ENCODE measurements around the gene FGFBP1. TPM values are rescaled to one million over a fixed set of nuclear protein-coding genes. Genes with fewer than 3 reads are reported as not detected.

FGFBP1 gene
- total RNA-seq: not detected in 2 replicates

DNA sequence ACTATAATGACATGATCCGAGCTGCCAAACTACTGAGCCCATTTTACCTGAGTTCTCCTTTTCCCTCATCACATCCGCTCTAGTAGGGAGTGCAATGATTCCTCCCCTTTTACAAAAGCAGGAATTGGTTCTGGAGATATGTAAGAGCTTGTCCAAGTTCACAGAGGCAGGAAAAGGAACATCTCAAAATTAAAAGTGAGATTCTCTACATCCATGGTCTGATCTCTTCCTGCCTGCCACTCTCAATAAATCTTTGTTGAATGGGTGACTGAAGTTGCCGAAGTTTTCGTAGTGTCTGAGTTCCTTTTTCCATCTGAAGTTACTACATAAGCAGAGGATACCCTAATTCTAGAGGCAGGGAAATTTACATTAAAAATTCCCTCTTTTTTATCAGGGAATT, at the start of gene FGFBP1:
FGFBP1 (minus strand) TSS at position 101 of the 400 bp plus-strand sequence. CDS start 2,108 bp downstream, outside the sequence.

DNA sequence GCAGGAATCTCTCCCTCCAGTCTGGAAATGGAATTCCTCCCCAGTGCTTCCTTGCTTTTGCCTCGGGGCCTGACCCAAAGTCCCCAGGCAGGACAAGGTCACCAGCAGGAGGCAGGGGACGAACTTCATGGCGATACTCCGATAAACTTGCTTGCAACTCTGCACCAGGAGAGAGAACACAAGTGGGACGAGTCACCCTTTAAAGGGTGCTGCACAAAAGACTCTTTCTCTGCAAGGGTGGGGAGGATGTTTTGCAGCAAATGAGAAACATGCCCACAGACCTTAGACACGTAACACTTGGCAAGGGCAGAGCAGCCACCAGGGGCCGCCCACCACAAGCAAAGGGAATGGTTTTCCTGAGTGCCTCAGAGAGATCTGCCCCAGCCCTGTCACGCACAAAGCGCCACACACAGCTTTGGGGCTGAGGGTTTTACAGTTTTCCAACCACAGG, 24.5 kb upstream of the FGFBP1 start, which contains the start of gene FGFBP2:
FGFBP2 (minus strand) TSS at position 175 of the 451 bp plus-strand sequence; CDS start at position 129, 46 bp downstream.

Other genes with a start within 250 kb of the FGFBP1 start
- 21.8 and 31.1 TPM in 2 replicates for gene BST1, start 235.7 kb downstream of the FGFBP1 start, total RNA-seq
- 0.11 and 0.13 TPM in 2 replicates for gene CD38, start 160.4 kb downstream of the FGFBP1 start, total RNA-seq
- 1.2 and 2.4 TPM in 2 replicates for gene FGFBP2, start 24.4 kb upstream of the FGFBP1 start, total RNA-seq
- gene PROM1, start 145.3 kb upstream of the FGFBP1 start, total RNA-seq: not detected in 2 replicates

Data from articular chondrocyte of knee joint (primary cell).